ENCODE data around the gene CELF4.

Gene CELF4

DNA sequence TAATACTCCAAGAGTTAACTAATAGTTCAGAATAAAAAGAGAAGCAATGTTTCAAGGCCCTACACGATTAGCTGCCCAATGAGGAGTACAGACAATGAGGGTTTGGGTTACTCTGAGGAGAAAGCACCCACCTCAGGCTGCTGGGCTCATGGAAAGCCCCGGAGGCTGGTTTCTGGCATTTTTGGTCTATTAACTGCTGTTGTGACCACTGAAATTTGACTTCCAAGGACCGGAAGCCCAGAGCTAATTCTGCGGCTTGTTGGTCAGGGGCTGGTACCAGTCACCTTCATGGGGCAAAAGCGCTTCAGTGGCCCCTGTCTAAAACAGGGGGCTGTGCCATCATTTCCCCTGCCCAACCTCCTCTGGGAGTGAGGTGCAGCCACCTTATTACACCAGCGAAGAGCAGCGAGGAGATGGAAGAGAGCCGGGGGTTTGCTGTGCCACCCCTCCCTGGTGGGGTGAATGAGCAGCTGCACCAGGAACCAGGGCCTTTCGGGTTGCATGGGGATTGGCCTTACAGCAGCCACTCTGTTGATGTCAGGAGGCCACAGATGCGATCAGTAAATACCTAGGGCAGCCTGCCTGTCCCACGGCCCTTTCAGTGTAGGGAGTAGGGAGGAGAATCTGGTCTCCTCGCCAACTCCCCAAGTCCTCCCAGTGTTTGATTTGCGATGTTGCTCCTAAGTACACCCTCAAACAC, 131.3 kb downstream of the CELF4 start:
- TF ChIP-seq, protein P1, sequence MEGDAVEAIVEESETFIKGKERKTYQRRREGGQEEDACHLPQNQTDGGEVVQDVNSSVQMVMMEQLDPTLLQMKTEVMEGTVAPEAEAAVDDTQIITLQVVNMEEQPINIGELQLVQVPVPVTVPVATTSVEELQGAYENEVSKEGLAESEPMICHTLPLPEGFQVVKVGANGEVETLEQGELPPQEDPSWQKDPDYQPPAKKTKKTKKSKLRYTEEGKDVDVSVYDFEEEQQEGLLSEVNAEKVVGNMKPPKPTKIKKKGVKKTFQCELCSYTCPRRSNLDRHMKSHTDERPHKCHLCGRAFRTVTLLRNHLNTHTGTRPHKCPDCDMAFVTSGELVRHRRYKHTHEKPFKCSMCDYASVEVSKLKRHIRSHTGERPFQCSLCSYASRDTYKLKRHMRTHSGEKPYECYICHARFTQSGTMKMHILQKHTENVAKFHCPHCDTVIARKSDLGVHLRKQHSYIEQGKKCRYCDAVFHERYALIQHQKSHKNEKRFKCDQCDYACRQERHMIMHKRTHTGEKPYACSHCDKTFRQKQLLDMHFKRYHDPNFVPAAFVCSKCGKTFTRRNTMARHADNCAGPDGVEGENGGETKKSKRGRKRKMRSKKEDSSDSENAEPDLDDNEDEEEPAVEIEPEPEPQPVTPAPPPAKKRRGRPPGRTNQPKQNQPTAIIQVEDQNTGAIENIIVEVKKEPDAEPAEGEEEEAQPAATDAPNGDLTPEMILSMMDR (conservative IDR thresholded peaks at IDR 0.05), result no peak
- no peak for TF ChIP-seq ZFX (IDR thresholded peaks at IDR 0.05)
- no peak overlapping the region for H3K27ac ChIP-seq

DNA sequence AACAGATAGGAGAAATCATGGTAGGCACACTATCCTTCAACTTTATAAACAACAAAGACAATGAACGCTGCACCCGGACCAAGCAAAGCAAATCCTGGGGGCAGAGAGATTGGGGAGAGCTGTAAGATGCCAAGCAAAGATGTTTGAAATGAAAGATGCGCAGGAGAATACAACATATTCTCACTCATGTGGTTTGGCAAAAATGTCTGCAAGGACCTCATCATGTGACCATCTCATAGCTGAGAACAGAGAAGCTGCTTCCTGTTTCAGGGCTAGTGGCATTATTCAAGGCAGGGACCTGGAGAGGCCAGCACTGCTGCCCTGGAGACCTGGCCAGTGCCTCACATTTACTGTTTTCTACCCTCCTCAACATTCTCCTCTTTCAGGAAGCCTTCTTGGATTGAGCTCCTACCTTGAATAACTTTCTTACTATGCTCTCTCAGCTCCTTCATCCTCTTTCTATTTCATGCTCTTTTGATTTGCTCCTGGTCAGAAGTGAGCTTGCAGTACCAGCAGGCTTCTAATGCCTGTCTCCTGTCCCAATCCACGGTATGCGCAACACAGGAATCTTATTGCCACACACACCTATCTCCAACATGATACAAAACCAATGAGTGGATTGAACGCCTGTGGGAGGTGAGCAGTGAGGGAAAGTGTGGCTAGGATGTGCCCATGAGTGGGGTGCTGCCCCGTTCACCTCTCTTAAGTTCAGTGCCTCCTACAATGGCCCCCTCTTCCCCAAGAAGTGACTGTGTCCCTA, 133.0 kb downstream of the CELF4 start:
- no peak overlapping the region for H3K27ac ChIP-seq
- TF ChIP-seq, protein P1 (conservative IDR thresholded peaks at IDR 0.05), result no peak
- TF ChIP-seq ZFX (IDR thresholded peaks at IDR 0.05), result no peak

DNA sequence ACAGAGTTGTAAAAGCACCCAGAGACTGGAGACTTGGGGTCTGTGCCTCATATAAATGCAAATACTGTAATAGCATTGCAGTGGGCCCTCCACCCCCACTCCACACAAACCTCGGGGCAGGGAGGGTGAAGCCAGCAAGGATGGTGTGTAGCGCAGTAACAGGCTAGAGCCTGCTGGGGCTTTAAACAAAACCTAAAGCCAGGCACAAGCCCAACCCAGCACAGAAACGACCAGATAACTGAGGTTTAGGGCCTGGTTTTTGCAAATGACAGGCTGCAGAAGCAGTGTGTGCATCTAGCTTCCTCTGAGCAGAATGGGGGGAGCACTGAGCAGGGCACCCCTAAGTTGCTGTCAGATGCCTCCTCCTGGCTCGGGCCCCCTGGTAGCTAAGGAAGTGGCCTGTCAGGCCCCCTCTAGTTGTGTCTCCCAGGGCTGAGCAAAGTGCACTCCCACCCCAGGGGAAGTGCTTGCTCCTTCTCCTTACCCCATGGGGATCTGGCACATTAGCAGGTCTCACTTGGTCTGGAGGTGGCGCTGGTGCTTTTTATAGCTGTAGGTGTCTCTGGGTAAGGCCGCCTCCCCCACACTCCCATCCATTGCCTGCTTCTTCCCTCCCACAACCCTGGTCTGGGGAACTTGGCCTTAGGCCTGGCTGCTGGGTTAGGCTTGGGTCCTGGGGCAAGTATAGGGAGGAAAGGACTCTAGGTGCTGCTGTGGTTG, 135.1 kb downstream of the CELF4 start:
- no peak overlapping the region for H3K27ac ChIP-seq
- TF ChIP-seq, protein P1 (conservative IDR thresholded peaks at IDR 0.05), result no peak
- TF ChIP-seq ZFX (IDR thresholded peaks at IDR 0.05), result no peak

DNA sequence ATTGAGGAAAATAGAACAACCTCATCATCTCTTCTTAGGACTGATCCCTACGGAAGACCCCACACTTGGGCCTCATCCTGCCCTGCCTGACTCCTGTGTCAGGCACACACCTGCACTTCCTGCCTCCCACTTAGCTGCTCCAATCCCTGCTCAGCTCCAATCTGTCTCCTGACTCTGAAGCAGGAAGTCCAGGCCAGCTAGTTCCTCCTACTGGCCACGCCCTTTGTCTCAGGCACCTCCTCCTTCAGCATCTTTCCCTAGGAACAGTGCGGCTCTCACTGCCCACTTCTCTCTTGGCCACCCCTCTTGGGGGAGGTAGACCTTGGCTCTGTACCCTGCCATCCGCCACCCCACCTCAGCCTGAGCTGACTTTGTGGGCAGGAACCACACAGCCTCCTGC, 135.8 kb downstream of the CELF4 start:
- TF ChIP-seq ZFX (IDR thresholded peaks at IDR 0.05), result no peak
- TF ChIP-seq, protein P1 (conservative IDR thresholded peaks at IDR 0.05), result no peak
- H3K27ac ChIP-seq, result no peak overlapping the region

DNA sequence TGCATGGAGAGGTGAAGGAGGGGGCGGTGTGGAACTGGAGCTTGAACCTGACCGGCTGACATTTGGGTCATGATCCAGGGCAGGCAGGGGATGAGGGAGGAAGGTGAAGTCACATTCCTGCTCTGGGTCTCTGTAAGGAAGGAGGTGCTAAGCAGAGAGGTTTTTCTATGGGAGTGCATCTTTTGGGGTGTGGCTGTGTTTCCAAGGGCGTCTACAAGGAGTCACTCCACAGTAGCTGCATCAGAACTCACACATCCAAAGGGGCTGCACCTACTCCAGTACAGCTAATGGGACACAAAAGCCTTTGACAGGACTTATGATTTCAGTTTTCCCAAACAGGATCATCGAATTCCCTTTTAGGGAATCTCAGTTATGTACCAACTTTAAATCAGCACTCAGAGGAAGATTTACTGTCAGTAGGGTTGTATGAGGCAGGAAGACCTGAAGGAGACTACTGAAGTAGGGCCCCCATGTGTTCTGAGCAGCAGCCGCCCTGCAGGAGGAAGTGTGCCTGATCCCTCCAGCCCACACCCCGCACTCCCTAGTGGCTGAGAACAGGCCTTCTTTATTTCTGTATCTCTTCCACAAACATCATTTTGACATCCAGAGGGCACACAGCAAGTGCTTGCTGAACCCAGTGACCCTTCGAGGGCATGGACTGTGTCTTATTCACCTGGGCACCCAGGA, 137.2 kb downstream of the CELF4 start:
- TF ChIP-seq ZFX (IDR thresholded peaks at IDR 0.05), result no peak
- TF ChIP-seq, protein P1 (conservative IDR thresholded peaks at IDR 0.05), result no peak
- no peak overlapping the region for H3K27ac ChIP-seq

DNA sequence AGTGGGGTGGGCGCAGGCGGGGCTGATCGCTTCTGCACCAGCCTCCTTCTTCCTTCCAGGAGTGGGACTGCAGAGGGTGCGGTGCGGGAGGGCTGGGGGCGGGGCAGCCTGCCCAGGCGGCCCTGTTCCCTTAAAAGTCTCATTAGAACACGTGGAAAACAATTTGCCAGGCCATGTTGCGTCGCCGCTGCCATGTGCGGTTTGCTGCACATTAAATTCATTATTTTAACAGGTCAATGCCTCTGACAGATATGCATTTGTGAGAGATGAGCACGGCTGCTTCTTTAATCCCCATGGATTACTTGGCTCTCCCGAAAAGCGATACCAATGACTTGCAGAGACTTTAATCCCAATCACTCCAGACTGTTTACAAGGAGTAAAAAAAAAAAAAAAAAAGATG, 139.0 kb downstream of the CELF4 start:
- no peak for TF ChIP-seq ZFX (IDR thresholded peaks at IDR 0.05)
- TF ChIP-seq, protein P1 (conservative IDR thresholded peaks at IDR 0.05), result no peak
- no peak overlapping the region for H3K27ac ChIP-seq

All from C4-2B (cell line).